ENCODE results near the gene KIF7. TPM values are rescaled to one million over a fixed set of nuclear protein-coding genes. Genes with fewer than 3 reads are reported as not detected.

Gene KIF7
- total RNA-seq, 1 donor from 2014 or later, result 11.2 TPM

GRCh38 chr15:89648106-89649012 lies 6.9 kb downstream of the KIF7 start:
- no peak for DNase-seq (ENCODE audit: low spot score)

GRCh38 chr15:89647191-89647851 lies 7.9 kb downstream of the KIF7 start:
- peak; percentile 86 for DNase-seq (ENCODE audit: low spot score)

- no peak for DNase-seq (ENCODE audit: low spot score)
These were observed 8.7 kb downstream of the KIF7 start for GRCh38 chr15:89646416-89647141.

DNA sequence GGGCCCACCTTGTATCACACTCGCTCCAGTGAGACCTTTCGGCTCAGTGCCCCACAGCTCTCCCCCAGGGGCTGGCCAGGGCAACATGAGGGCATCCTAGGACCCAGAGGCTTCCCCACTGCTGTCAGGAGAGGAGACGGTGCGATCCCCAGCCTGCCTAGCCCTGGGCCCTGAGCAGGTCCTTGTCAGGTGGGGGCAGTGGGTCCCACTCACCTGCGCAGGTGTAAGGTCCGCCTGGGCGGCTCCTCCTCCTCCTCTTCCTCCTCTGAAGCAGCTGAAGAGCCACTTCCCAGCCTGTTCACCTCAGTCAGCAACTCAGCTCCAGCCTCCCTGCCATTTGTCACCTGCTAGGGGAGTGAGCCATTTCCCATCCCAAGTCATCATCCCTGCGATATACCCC lies 9.6 kb downstream of the KIF7 start:
- no peak for DNase-seq (ENCODE audit: low spot score)

DNA sequence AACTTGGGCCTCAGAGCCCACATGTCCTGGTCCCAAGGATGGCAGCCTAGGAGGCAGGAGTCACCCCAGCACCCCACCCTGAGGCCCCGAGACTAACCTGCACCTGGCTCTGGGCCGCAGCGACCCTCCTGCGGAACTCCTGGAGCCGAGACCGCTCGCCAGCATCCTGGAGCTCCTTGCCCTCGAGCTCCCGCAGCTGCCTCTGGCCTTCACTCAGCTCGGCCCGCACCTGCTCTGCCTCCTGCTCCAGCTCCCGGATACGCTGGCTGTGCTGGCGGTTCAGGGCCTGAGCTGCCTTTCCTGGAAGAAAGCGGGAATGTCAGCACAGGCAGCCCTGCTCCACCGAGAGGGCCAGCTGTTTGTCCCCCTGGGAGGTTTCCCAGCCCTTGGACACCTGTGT lies 13.2 kb downstream of the KIF7 start:
- DNase-seq (ENCODE audit: low spot score), result peak; percentile 14

GRCh38 chr15:89641053-89641452 lies 14.2 kb downstream of the KIF7 start:
- DNase-seq (ENCODE audit: low spot score), result peak; percentile 12

- peak; percentile 14 for DNase-seq (ENCODE audit: low spot score)
These were observed 15.0 kb downstream of the KIF7 start for GRCh38 chr15:89640245-89640644.

DNA sequence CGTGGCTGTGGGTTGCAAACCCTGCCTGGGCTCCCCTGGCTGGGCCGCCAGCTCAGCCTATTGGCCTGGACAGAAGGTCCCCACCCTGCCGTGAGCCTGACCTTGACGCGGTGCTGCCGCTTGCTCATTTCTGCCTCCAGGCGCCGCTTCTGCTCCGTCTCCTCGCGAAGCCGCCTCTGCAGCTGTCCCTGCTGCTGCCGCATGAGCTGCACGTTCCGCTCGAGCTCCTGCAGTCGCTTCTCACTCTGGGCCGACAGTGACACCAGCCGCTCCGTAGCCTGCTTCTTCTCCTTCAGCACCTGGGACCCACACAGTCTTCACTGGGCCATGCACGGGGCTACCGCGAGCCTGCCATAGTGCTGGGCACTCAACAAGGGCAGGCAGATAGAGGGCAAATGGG lies 21.7 kb downstream of the KIF7 start:
- DNase-seq (ENCODE audit: low spot score), result no peak

- no peak for DNase-seq (ENCODE audit: low spot score)
These were observed 22.5 kb downstream of the KIF7 start for GRCh38 chr15:89632563-89633430.

DNA sequence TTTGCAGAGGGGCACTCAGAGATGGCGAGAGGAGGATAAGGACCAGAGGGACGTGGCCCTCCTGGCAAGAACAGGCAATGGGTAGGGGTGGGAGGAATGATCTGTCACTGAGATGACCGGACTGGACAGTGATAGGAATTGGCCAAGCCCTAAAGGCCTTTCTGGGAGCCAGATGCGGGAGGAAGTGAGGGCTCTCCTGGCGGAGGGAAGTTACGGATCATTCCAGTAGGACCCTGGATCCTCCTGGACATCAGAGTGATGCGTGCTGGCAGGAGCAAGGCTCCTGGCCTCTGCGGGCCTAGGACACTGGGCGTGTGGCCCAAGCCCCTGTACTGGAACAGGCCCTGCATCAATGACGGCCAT lies 23.4 kb downstream of the KIF7 start:
- DNase-seq (ENCODE audit: low spot score), result no peak

DNA sequence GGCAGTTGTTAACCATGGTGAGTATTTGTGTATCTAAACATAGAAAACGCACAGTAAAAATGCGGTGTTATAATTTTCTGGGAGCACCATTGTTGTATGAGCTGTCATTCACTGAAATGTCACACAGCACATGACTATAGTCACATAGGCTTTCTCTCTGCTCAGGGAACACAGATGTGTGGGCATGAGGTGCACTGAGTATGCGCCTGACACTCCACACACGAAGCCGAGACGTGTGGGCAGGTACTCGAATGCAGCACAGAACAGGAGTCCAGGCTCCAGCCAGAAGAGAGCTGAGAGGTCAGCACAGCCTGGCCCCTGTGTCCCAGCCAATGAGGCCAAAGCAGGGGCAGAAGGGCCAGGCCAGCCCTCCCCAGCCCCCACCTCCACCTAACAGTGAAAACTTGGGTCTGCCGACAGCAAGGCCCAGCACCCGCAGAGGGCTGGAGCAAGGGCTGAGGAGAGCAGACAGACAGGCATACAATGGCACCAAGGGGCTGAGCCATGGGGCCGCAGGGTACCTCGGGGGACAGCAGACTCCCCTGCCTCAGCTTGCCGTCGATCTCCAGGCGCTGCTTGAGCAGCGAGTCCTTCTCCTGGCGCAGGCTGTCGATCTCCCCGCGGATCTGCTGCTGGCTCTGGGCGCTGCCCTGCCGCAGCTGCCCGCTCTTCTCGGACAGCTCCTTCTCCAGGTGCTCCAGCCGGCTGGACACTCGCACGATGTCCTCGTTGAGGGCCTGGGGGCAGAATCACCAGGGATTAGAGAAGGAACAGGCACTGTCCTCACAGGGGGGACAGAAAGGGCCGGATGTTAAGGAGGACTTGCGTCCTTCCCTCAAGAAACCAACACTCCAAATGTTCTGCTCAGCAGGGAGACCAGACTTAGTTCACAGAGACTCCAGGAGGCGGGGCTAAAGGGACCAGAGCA lies 24.0 kb downstream of the KIF7 start:
- no peak for DNase-seq (ENCODE audit: low spot score)

DNA sequence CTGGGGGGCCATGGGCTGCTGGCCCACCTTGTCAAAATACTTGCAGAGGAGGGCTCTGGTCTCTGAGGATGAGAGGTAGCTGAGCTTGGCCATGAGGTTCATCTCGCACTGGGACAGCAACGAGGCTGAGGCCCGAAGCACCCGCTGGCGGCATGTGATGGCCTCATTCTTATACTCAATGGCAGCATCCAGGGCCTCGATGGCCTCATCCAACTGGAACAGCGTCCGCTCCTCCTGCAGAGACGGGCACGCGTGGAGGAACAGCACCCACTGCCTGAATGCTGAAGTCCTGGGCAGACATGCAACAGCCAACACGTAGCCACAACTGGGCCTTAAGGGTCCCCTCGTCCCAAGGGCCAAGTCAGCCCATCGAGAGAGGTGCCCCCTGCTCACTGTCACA lies 25.0 kb downstream of the KIF7 start:
- no peak for DNase-seq (ENCODE audit: low spot score)

- no peak for DNase-seq (ENCODE audit: low spot score)
These were observed 25.4 kb downstream of the KIF7 start for GRCh38 chr15:89629829-89630228.

DNA sequence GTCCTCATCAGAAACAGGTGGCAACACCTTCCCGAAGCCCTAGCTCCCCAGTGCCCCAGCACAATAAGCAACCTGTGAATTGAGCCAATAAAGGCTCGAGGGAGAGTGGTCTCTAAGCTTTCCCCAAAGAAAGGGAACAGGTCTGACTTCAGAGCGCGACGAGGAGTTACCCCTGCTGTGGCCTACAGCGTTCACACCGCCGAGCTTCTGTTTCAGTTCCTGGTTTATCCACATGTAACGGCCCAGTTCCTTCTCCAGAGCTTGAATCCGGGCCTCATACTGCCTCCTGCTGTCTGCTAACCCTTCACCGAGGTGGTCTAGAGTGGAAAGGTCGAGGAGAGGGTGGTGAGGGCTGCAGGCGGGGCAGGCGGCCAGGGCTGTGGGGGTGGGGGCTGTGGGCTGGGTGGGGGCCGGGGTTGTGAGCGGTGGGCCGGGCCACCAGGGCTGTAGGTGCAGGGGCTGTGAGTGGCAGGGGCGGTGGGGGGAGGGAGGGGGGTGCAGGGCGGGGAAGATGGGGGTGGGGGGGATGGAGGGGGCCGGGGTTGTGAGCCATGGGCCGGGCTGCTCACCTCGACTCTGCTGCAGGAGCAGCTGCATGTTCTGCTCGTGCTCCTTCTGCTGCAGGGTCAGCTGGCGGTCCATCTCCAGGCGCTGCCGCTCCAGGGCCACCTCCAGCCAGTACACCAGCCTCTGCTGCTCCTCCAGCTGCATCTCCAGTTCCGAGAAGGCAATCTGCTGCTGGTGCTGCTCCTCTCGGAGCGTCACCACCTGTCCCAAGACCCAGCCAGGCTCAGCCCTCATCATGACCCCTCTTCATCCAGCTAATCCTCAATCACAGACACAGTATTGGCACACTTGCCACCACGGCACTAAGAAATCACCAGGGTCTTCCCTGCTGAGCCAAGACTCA lies 26.2 kb downstream of the KIF7 start:
- no peak for DNase-seq (ENCODE audit: low spot score)

GRCh38 chr15:89628301-89628700 lies 27.0 kb downstream of the KIF7 start:
- no peak for DNase-seq (ENCODE audit: low spot score)

GRCh38 chr15:89627256-89627970 lies 27.9 kb downstream of the KIF7 start:
- no peak for DNase-seq (ENCODE audit: low spot score)

GRCh38 chr15:89625716-89626115 lies 29.6 kb downstream of the KIF7 start:
- DNase-seq (ENCODE audit: low spot score), result no peak

GRCh38 chr15:89623165-89623564 lies 32.1 kb downstream of the KIF7 start:
- no peak for DNase-seq (ENCODE audit: low spot score)

- no peak for DNase-seq (ENCODE audit: low spot score)
These were observed 33.7 kb downstream of the KIF7 start for GRCh38 chr15:89621547-89621946.
